GM18858 (cell line): ENCODE data around the gene ASPHD2.

Experiments
- ATAC-seq: cut with Tn5 transposase; IDR thresholded peaks from one replicate; pipeline ENCODE4 v1.9.1; 2021; ENCODE audit not compliant: unreplicated experiment

ASPHD2 gene

GRCh38 chr22:26471522-26471921 lies 42.5 kb downstream of the ASPHD2 start:
- ATAC-seq = no peak

- no peak for ATAC-seq
These were observed 45.6 kb downstream of the ASPHD2 start for GRCh38 chr22:26474682-26475081.

GRCh38 chr22:26476705-26477340 lies 47.8 kb downstream of the ASPHD2 start:
- no peak for ATAC-seq

- ATAC-seq = no peak
These were observed 48.3 kb downstream of the ASPHD2 start for GRCh38 chr22:26477341-26477731.

GRCh38 chr22:26479043-26479791 lies 50.2 kb downstream of the ASPHD2 start:
- ATAC-seq = no peak

- ATAC-seq = no peak
These were observed 50.9 kb downstream of the ASPHD2 start for GRCh38 chr22:26479792-26480610.

- no peak for ATAC-seq
These were observed 51.5 kb downstream of the ASPHD2 start for GRCh38 chr22:26480611-26480932.

GRCh38 chr22:26481112-26481693 lies 52.1 kb downstream of the ASPHD2 start:
- ATAC-seq = no peak

GRCh38 chr22:26481694-26482093 lies 52.6 kb downstream of the ASPHD2 start:
- no peak for ATAC-seq

GRCh38 chr22:26482161-26482560 lies 53.1 kb downstream of the ASPHD2 start:
- no peak for ATAC-seq

- ATAC-seq = no peak
These were observed 54.0 kb downstream of the ASPHD2 start for GRCh38 chr22:26483043-26483438.

- peak; percentile 44 for ATAC-seq
These were observed 54.6 kb downstream of the ASPHD2 start, which contains the start of the genes HPS4 and SRRD for GRCh38 chr22:26483439-26484359. Gene HPS4, minus strand, starts transcription at chr22:26483783. Its CDS starts 2,021 bp downstream, at chr22:26481762. Gene SRRD, plus strand, starts transcription at chr22:26483877. Its CDS starts 14 bp downstream, at chr22:26483891.

GRCh38 chr22:26484360-26484706 lies 55.3 kb downstream of the ASPHD2 start:
- no peak for ATAC-seq

- ATAC-seq = no peak
These were observed 56.0 kb downstream of the ASPHD2 start for GRCh38 chr22:26485013-26485412.

- no peak for ATAC-seq
These were observed 56.8 kb downstream of the ASPHD2 start for GRCh38 chr22:26485806-26486390.

GRCh38 chr22:26486394-26486793 lies 57.3 kb downstream of the ASPHD2 start:
- no peak for ATAC-seq

- ATAC-seq = no peak
These were observed 58.9 kb downstream of the ASPHD2 start for GRCh38 chr22:26487996-26488395.

- ATAC-seq = no peak
These were observed 60.5 kb downstream of the ASPHD2 start for GRCh38 chr22:26489447-26490036.

GRCh38 chr22:26492220-26492619 lies 63.2 kb downstream of the ASPHD2 start:
- no peak for ATAC-seq

- ATAC-seq = no peak
These were observed 65.4 kb downstream of the ASPHD2 start for GRCh38 chr22:26494506-26494905.
